ENCODE data around the gene RET. TPM values are rescaled to one million over a fixed set of nuclear protein-coding genes. Genes with fewer than 3 reads are reported as not detected.

RET gene
- total and polyA plus RNA-seq, 2 of the 8 experiments (the other 6 are each of a cell fraction or from before 2014, with no cell fraction given) = 6.7 to 8.4 TPM

DNA sequence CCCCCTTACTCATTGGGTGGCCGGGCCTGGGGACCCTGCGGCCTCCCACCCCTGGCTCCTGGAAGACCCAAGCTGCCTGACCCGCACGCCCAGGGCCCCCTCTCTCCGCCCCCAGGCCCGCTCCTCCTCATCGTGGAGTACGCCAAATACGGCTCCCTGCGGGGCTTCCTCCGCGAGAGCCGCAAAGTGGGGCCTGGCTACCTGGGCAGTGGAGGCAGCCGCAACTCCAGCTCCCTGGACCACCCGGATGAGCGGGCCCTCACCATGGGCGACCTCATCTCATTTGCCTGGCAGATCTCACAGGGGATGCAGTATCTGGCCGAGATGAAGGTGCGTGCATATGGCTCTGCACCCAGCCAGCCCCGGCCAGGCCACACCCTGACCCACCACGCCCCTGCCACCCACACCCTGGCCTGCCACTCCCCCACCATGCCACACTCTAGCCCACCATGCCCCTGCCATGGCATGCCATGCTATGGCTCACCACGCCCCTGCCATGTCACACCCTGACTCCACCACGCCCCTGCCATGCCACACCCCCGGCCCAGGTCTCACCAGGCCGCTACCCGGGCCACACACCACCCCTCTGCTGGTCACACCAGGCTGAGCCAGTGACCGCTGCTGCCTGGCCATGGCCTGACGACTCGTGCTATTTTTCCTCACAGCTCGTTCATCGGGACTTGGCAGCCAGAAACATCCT lies 42.7 kb downstream of the RET start (continued):
- TF ChIP-seq RNF2 (IDR thresholded peaks at IDR 0.05; ENCODE audit: borderline replicate concordance, low read depth, low read length, missing control alignments, poor library complexity, severe bottlenecking) (no peak), SRF (IDR thresholded peaks at IDR 0.05; ENCODE audit: low read depth, low read length) (no peak), KDM1A (IDR thresholded peaks at IDR 0.05; ENCODE audit: borderline replicate concordance, low read length) (no peak), CBX8 (IDR thresholded peaks at IDR 0.05; ENCODE audit: borderline replicate concordance, low read depth, low read length) (no peak), RAD21 (IDR thresholded peaks at IDR 0.05 in 1 of 2, conservative IDR thresholded peaks at IDR 0.05 in 1 of 2; ENCODE audit: low read depth in 2 of 2, low read length in 2 of 2) (no peak), EGR1 (IDR thresholded peaks at IDR 0.05; ENCODE audit: borderline replicate concordance, low read depth, low read length) (no peak)
- TF ChIP-seq, protein P1, sequence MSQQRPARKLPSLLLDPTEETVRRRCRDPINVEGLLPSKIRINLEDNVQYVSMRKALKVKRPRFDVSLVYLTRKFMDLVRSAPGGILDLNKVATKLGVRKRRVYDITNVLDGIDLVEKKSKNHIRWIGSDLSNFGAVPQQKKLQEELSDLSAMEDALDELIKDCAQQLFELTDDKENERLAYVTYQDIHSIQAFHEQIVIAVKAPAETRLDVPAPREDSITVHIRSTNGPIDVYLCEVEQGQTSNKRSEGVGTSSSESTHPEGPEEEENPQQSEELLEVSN (IDR thresholded peaks at IDR 0.05) = no peak

All from H1 (cell line).